GM19324 (cell line): ENCODE measurements around the gene DCHS2.

Source experiments
- ATAC-seq: cut with Tn5 transposase; IDR thresholded peaks from one replicate; pipeline ENCODE4 v1.9.1; 2021; ENCODE audit warnings: mild to moderate bottlenecking, moderate library complexity; ENCODE audit not compliant: unreplicated experiment, low FRiP score

The DCHS2 gene

DNA sequence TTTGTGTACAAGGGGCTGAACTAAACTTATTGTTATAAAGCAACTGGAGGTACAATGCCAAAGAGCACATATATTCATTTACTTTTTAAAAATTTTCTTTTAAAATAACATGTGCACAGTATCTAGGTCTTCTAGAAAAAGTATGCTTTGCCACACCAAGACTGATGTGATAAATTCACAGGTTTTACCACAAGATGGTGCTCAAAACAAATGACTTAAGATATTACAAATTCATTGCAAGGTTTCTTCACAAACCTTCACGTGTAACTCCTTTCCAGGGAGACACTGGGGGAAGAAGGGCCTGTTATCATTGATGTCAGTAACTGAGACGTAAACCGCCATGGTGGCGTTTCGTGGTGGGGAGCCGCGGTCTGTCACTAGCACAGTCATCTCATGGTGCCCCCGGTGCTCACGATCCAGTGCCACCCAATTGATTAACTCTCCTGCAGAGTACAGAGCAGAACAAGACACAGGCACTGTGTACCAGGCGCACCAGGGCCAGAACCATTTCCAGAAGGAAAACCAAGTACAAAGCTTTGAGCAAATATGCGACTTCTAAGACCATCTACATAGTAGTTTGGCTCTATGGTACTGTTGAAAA lies 162.2 kb downstream of the DCHS2 start:
- no peak for ATAC-seq

GRCh38 chr4:154328030-154328429 lies 163.6 kb downstream of the DCHS2 start:
- no peak for ATAC-seq

- ATAC-seq: no peak
Measured at GRCh38 chr4:154320521-154320920, 171.1 kb downstream of the DCHS2 start.

DNA sequence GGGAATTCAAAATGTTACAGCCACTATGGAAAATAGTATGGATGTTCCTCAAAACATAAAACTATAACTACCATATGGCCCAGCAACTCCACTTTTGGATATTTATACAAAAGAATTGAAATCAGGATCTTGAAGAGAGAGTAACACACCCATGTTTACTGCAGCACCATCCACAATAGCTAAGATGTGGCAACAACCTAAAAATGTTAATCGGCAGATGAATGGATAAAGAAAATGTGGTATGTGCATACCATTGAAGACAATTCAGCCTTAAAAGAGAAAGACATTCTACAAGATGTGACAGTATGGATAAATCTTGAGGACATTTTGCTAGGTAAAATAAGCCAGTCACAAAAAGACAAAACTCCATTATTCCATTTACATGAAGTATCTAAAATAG lies 171.9 kb downstream of the DCHS2 start:
- ATAC-seq: no peak

- ATAC-seq: no peak
Measured at GRCh38 chr4:154317201-154317999, 174.2 kb downstream of the DCHS2 start.

GRCh38 chr4:154315741-154316140 lies 175.9 kb downstream of the DCHS2 start:
- ATAC-seq: no peak

DNA sequence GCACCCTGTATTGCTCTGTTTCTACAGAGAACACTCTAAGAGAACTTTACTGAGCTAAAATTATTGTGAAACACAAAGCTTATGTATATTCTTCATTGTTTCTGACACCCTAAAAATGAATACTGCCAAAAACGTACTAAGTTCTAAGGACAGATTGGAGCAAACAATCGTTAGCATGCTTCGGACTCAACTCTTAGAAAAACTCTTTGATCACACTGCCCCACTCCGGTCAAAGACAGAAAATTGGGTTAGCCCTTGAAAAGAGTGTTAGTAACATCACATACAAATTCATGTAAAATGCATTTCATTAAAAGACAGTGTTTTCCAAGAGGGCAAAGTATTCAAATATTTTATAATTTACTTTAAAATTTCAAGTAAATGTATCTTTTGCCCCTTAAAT lies 177.4 kb downstream of the DCHS2 start:
- no peak for ATAC-seq

DNA sequence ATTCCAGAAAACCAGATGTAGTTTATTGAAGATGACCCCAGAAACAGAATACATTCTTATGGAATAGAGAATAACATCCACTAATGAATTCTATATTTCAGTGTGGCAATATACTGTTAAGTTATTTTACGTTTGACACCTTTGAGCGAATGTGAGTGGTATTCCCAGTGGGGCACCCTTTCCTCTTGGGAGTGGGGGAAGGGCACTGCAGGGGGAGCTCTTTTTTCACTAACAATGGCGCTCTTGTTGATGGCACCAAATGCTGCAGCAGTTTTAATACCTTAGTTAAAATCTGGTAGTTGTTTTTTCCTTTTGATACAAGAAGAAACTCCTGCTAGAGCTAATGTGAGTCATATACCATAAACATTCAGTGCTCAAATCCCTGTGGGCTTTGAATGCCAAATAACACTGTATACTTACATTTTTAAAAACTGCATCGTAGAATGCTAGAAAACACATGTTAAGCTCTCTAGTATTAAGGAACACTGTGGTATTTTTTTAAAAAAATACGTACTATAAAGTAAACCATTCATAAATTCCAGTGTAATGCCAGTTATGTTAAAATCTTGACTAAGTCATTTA lies 178.5 kb downstream of the DCHS2 start:
- no peak for ATAC-seq

GRCh38 chr4:154312246-154312645 lies 179.4 kb downstream of the DCHS2 start:
- no peak for ATAC-seq

DNA sequence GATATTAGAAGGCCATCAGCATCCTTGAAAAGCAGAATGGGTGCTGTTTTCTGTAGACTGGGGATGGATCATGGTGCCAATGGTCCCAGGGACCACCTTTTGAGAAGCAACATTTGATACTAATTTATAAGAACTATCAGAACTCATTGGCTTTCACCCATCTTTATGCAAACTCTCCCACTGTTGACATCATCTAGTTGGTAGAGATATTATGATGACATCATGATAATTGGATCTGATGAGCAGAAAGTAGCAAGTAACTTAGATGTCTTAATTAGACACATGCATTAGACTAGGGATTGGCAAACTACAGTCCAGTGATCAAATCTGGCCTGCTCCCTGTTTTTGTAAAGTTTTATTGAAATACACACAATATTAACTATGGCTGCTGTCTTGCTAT lies 181.0 kb downstream of the DCHS2 start:
- no peak for ATAC-seq

DNA sequence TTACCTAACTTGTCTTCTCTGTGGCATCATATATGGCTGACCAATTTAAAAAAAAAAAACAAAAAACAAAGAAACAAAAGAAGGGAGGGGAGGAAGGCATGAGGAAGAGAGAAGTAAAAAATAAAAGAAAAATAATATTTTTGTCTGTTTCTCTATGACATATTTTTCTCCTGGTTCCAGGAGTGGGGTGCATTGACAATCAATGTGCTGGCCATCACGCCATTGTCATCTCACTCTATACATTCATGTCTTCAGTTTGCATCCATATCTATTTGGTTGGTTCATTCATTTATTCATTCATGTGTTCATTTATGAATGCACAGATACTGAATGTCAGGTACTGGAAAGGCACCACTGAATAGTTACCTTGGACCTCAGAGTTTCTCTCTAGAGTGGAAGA lies 183.4 kb downstream of the DCHS2 start:
- ATAC-seq: no peak

GRCh38 chr4:154307451-154307850 lies 184.1 kb downstream of the DCHS2 start:
- no peak for ATAC-seq

DNA sequence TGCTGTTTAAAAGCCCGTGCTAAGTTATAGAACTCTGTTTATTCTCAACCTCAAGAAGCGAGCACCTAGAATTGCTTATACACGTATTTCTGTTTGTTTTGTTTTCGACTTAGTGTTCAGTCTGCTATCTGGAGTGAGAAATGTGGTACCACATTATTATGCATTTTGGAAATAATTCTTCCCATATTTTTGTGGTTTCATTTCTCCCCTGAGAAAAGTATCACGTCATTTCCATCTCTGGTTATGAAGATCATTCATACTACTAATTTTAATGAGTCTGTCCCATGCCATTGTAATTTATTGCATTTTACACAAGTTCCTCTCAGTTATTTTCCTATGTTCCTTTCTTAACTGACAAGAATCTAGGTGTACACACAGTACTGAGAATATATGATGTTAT lies 186.0 kb downstream of the DCHS2 start:
- ATAC-seq: no peak

GRCh38 chr4:154304679-154305078 lies 186.9 kb downstream of the DCHS2 start:
- ATAC-seq: no peak

DNA sequence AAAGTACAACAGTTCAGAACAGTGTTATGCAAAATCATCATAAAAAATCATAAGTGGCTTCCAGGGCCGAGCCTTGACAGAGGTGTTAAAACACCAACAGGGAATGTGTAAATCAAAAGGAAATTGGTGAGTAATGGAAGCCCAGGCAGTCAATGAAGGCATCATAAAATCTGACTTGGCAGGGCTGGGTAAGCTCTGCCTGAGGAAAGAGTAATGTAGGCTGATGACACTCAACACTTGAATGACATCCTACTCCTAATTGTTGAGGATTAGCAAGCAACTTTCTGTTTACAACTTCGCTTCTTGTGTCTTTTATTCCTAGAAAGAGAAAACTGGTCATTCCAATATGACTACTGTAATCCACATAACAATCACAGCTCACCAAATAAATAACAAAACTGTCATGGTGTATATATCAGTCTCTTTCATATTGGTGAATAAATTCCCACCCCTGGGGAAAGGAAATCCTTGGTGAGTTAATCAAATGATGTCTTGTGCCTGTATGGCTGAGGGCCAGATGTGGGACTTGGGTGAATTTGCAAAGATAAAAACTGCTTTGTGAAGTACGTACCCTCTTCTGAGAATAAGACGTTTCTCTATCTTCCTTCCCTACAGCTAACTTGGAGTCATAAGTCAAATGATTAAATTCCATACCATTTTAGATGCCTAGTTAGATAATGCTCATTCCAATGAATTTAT lies 196.8 kb downstream of the DCHS2 start:
- no peak for ATAC-seq

DNA sequence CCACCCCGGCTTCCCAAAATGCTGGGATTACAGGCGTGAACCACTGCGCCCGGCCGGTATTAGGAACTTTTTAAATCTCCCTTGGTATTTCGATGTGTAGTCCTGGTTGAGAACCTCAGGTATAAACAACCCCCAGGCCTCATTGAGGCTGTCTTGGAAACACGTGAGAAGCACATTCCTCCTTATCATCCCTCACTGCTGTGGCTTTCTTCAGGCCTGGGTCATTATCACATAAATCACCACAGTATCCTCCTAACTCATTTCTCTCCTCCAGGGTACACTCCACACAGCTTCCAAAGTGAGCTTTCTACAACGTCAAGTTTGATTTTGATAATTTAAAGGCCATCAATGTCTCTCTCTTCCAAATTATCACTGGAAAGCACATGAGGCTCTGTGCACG lies 198.2 kb downstream of the DCHS2 start:
- ATAC-seq: no peak

DNA sequence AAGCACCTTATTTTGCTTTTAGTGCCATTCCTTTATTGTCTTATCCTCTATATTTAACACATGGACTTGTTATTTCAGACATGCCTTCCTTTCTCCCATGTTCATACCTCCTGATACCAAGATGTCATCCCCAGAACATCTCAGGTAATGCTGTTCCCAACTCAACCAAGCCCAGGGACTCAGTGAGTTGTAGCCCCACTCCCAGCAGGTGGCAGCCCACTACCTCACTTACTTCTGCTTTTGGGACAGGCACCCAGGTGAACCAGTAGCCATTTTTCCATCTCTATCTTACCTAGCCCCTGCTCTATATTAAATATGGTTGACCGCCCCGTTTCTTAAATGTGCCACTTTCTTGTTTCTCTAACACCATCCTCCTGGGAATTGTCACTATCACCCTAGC lies 199.0 kb downstream of the DCHS2 start:
- ATAC-seq: no peak

GRCh38 chr4:154277172-154277571 lies 214.4 kb downstream of the DCHS2 start:
- ATAC-seq: no peak

DNA sequence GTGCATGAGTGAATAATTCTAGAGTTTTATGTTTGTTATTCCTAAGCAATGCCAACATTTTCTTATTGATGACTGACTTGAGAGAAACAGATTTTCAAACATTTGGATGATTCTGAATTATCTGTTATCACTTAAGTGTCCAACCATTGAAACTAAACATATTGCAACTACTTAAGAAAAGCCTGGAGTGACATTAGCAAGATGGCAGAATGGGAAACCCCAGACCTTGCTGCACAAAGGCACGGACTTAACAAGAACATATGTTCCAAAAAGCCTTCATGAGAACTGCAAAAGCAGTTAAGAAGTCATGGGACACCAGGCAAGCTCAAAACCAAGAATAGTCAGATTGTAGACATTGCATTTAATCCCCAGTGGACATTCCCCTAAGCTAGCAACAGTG lies 215.1 kb downstream of the DCHS2 start:
- ATAC-seq: no peak

GRCh38 chr4:154254999-154255398 lies 236.6 kb downstream of the DCHS2 start:
- no peak for ATAC-seq

DNA sequence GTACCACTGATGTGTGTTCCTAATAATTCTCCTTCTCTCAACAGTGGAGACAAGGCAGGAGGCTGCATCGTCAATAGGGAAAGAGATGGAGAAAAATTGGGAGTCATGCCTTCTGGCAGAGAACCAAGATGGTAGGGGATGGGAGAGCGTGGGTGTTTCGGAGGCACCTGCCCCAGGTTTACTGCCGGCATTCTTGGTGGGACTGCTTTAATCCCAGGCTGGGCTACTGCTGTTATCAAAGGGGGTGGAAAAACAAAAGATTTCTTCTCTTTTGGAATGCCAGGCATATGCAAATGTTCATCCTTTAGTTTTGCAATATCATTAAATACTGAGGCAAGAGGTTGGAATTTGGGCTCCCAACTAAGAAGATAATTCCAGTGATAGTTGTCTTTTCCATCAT lies 257.0 kb downstream of the DCHS2 start:
- ATAC-seq: no peak
